K562 (cell line): ENCODE measurements around the gene RUNX1. TPM values are rescaled to one million over a fixed set of nuclear protein-coding genes. Genes with fewer than 3 reads are reported as not detected.

Experiments used
- ATAC-seq: fragments of 200-7000 bp; cut with Tn5 transposase; 3 replicates; pipeline ENCODE4 v1.9.1; 2020; ENCODE audit warnings: moderate library complexity
- BruUV-seq: library from RNA; stranded (reverse); fragments of 400-500 nt; replicated peaks from 2 replicates; lab custom pipeline; 2021; lab: Mats Ljungman, UMichigan
- CTCF ChIA-PET: fragments of 300-600 bp; formaldehyde crosslinking; extraction: SDS; loops from one replicate; lab custom pipeline; 2021; ENCODE audit warnings: low intra/inter-chr PET ratio; lab: Yijun Ruan, JAX
- POLR2A ChIA-PET: fragments of 300-600, 350-650 bp; sonication (Branson Sonifier 250); formaldehyde crosslinking; extraction: SDS; loops from one replicate; lab custom pipeline; 2021; ENCODE audit warnings: antibody characterized with exemption, inconsistent platforms; lab: Yijun Ruan, JAX
- DNase-seq, 4 experiments: peaks; one replicate each; pipeline versions ENCODE4 v3.0.0 to v3.0.0-alpha.2; 2011 to 2018; ENCODE audit warnings: low spot score in 3 of 4, mixed read lengths in 3 of 4; ENCODE audit errors: extremely low read depth in 1 of 4
- FAIRE-seq: peaks from 2 replicates; lab custom pipeline; 2011; peaks lifted over from hg19 to GRCh38; lab: Jason Lieb, UNC
- H2AFZ ChIP-seq: 2 replicates; pipeline ENCODE4 v1.6.0; 2011; ENCODE audit warnings: low read depth, low read length, control low read depth, inconsistent platforms
- H3K27ac ChIP-seq: fragments of 200-600 bp; 3 replicates; pipeline ENCODE4 v1.8.0; 2011; ENCODE audit warnings: low read depth, mild to moderate bottlenecking, control low read depth, inconsistent platforms, low read length, moderate library complexity, mixed read lengths; ENCODE audit errors: extremely low read depth
- H3K27me3 ChIP-seq, 2 experiments: fragments of 300-600 bp in 1 of 2; 2 replicates in 1 of 2; 3 replicates in 1 of 2; pipeline versions ENCODE4 v1.6.0 to v1.8.0; 2011; ENCODE audit warnings: inconsistent platforms in 2 of 2, low read length in 2 of 2, mild to moderate bottlenecking in 1 of 2, mixed read lengths in 1 of 2, moderate library complexity in 1 of 2; ENCODE audit not compliant: control insufficient read depth in 2 of 2, insufficient read depth in 2 of 2
- H3K36me3 ChIP-seq: fragments of 300-600 bp; 3 replicates; pipeline ENCODE4 v1.8.0; 2011; ENCODE audit warnings: mild to moderate bottlenecking, low read length, inconsistent platforms; ENCODE audit not compliant: control insufficient read depth, insufficient read depth
- H3K4me1 ChIP-seq, 2 experiments: fragments of 200-600 bp in 1 of 2; replicated peaks in 1 of 2; 2 replicates in 1 of 2; 3 replicates in 1 of 2; pipeline versions ENCODE4 v1.5.1 to v1.8.0; 2011; ENCODE audit warnings: inconsistent platforms in 2 of 2, low read length in 2 of 2, mild to moderate bottlenecking in 1 of 2, mixed read lengths in 1 of 2, moderate library complexity in 1 of 2; ENCODE audit not compliant: control insufficient read depth in 2 of 2, insufficient read depth in 2 of 2
- H3K4me2 ChIP-seq: 2 replicates; pipeline ENCODE4 v1.6.1; 2011; ENCODE audit warnings: low read length, control low read depth, inconsistent platforms, mixed read lengths; ENCODE audit not compliant: insufficient read depth
- H3K4me3 ChIP-seq: fragments of 200-600 bp; sonication (generic), shearing (Covaris generic); 2 replicates; pipeline ENCODE4 v1.5.1; 2016; ENCODE audit warnings: control low read depth, inconsistent platforms
- H3K79me2 ChIP-seq: fragments of 200-600 bp; 3 replicates; pipeline ENCODE4 v1.8.0; 2011; ENCODE audit warnings: low read length, inconsistent platforms; ENCODE audit not compliant: control insufficient read depth, insufficient read depth
- H3K9ac ChIP-seq, 2 experiments: 2 replicates each; pipeline versions ENCODE4 v1.6.0 to v1.6.1; 2011; ENCODE audit warnings: low read depth in 2 of 2, low read length in 2 of 2, control low read depth in 1 of 2, inconsistent platforms in 1 of 2, mild to moderate bottlenecking in 1 of 2, mixed read lengths in 1 of 2; ENCODE audit not compliant: insufficient read depth in 1 of 2
- H3K9me1 ChIP-seq: one replicate; pipeline ENCODE4 v1.6.0; 2011; ENCODE audit warnings: inconsistent platforms, mild to moderate bottlenecking, low read length, moderate library complexity; ENCODE audit not compliant: control insufficient read depth, insufficient read depth
- H3K9me3 ChIP-seq: replicated peaks from 2 replicates; pipeline ENCODE4 v1.5.1; 2011; ENCODE audit warnings: low read depth, low read length, inconsistent platforms; ENCODE audit not compliant: control insufficient read depth, insufficient read depth
- H4K20me1 ChIP-seq: replicated peaks from 2 replicates; pipeline ENCODE4 v1.6.1; 2011; ENCODE audit warnings: low read length, inconsistent platforms, mixed read lengths; ENCODE audit not compliant: control insufficient read depth, insufficient read depth
- FIP1L1 ChIP-seq: fragments of 200-400 bp; formaldehyde crosslinking; IDR thresholded peaks from 2 replicates; pipeline ENCODE4 v1.6.1; 2018; ENCODE audit warnings: mild to moderate bottlenecking, low read depth, low read length; ENCODE audit not compliant: poor library complexity, severe bottlenecking
- HNRNPUL1 ChIP-seq: fragments of 200-400 bp; formaldehyde crosslinking; IDR thresholded peaks from 2 replicates; pipeline ENCODE4 v1.6.1; 2017; ENCODE audit warnings: low read length
- NCOR1 ChIP-seq: fragments of 450-650 bp; IDR thresholded peaks from 2 replicates; pipeline ENCODE4 v1.6.1; 2016; ENCODE audit warnings: mild to moderate bottlenecking, moderate library complexity
- POLR2G ChIP-seq: fragments of 200-400 bp; formaldehyde crosslinking; IDR thresholded peaks from 2 replicates; pipeline ENCODE4 v1.6.1; 2017; ENCODE audit warnings: low read depth, mild to moderate bottlenecking, antibody characterized with exemption, low read length, moderate library complexity
- SREBF2 ChIP-seq: sonication (generic); formaldehyde crosslinking; IDR thresholded peaks from 2 replicates; pipeline ENCODE4 v1.4.0; 2020; ENCODE audit warnings: mild to moderate bottlenecking, missing genetic modification reagents
- ZBTB8A ChIP-seq: fragments of 450-650 bp; IDR thresholded peaks from 2 replicates; pipeline ENCODE4 v1.6.1; 2018; ENCODE audit warnings: mild to moderate bottlenecking, moderate library complexity; ENCODE audit not compliant: partially characterized antibody
- ZKSCAN3 ChIP-seq: fragments of 250-450 bp; sonication (Bioruptor Pico); IDR thresholded peaks from 2 replicates; pipeline ENCODE4 v1.4.0; 2020
- ZNF384 ChIP-seq: IDR thresholded peaks from 2 replicates; pipeline ENCODE4 v1.6.1; 2012; ENCODE audit warnings: low read depth, low read length, improper control_type of control experiment
- WGBS: fragments of 100-300 bp; shearing (Covaris generic); methylation state at CpG from one replicate; pipeline ENCODE4 v1.1.6; 2016; ENCODE audit warnings: low coverage, mixed read lengths; ENCODE audit not compliant: insufficient coverage; ENCODE audit errors: missing lambda C conversion rate; 5-methylcytosine and 5-hydroxymethylcytosine counted together
- in situ Hi-C: fragments of 300-500 bp; cut with MboI; formaldehyde crosslinking; loops from 4 replicates; pipeline ENCODE4 v1.15.0; 2018; ENCODE audit warnings: inconsistent platforms, mixed read lengths
- intact Hi-C: fragments of 100-400 bp; cut with micrococcal nuclease; formaldehyde crosslinking; loops from 2 replicates; pipeline ENCODE4 v1.14.2; 2022
- polyA plus RNA-seq, 8 experiments: library from polyadenylated mRNA; depleted of rRNA in 4 of 8; stranded (reverse) in 5 of 8; unstranded in 3 of 8; fragments of >200 nt; fragmentation: Nextera tagmentation in 2 of 8; fragmentation: Illumina TruSeq in 1 of 8; extraction: Ambion mirVana in 2 of 8; extraction: Trizol in 1 of 8; gene quantifications; 2 replicates each; pipeline versions ENCODE4 v1.2.1 to v1.2.3, GENCODE V29; 2011 to 2014; ENCODE audit warnings: inconsistent platforms in 1 of 8, missing spikeins in 1 of 8
- total RNA-seq, 7 experiments: library from RNA; depleted of rRNA in 6 of 7; stranded (reverse); fragments of >200 nt in 6 of 7; fragmentation: Illumina TruSeq in 2 of 7; extraction: Trizol in 2 of 7; gene quantifications; 2 replicates each; pipeline versions ENCODE4 v1.2.1 to v1.2.3, GENCODE V29; 2011 to 2021; ENCODE audit warnings: low replicate concordance in 1 of 7
- TF ChIP-seq, protein P1 (sequence below): fragments of 250-450 bp; sonication (Bioruptor Pico); IDR thresholded peaks from 2 replicates; pipeline ENCODE4 v1.4.0; 2020; ENCODE audit warnings: mild to moderate bottlenecking, moderate library complexity
- TF ChIP-seq, protein P2 (sequence below): fragments of 450-650 bp; IDR thresholded peaks from 2 replicates; pipeline ENCODE4 v1.7.0; 2016; ENCODE audit warnings: borderline replicate concordance
- TF ChIP-seq, protein P3 (sequence below): fragments of 450-650 bp; conservative IDR thresholded peaks from 2 replicates; pipeline ENCODE4 v1.6.1; 2016; ENCODE audit warnings: missing genetic modification characterization, low read depth, mild to moderate bottlenecking, control low read depth, missing compliant biosample characterization

Gene RUNX1
- total and polyA plus RNA-seq, 9 of the 15 experiments (the other 6 are each of a cell fraction or from before 2014, with no cell fraction given): 2.2 to 68.6 (median 17.8) TPM

DNA sequence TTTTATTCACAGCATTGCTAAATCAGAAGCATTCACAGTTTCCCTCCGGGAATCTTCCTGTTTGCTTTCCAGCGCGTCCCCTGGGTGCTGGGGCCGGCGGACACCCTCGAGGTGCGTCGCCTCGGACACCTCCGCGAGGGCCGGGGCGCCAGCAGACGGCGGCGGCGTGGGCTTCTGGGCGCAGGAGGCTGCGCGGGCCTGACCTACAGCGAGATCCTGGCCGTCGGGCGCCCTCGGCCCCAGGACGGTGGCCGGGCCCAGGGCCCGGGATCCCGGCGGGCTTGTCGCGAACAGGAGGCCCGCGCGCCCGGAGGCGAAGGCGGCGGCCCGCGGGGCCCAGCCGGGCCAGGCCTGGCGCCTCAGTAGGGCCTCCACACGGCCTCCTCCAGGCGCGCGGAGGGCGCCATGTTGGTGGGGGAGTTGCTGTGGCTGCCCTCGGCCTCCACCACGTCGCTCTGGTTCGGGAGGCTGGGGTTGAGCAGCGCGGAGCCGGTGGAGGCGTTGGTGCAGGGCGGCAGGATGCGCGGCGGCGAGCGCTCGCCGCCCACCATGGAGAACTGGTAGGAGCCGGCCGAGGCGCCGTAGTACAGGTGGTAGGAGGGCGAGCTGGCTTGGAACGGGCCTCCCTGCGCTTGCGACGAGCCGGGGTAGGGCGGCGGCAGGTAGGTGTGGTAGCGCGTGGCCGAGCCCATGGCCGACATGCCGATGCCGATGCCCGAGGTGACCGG, 257.2 kb downstream of the RUNX1 start:
- no peak overlapping the region for H2AFZ ChIP-seq
- H3K79me2 ChIP-seq: no peaks in the 10 kb centered on the region
- peaks cover 53% of the 10 kb centered on the region for H3K36me3 ChIP-seq
- ChIA-PET CTCF (interaction anchor here (0.6 kb wide), 1 partner anchor 209 kb away, joined by 3 read pairs; no protein-coding TSS in a partner anchor), POLR2A (interaction anchor here (0.6 kb wide), 1 partner anchor 1058 kb away, joined by 3 read pairs; no protein-coding TSS in a partner anchor)
- H3K4me3 ChIP-seq: no peak overlapping the region
- H3K9ac ChIP-seq: no peak overlapping the region
- H3K9me1 ChIP-seq: no peaks in the 10 kb centered on the region
- H3K9me3 ChIP-seq: no peaks in the 10 kb centered on the region
- BruUV-seq: no TSS peak
- H3K27ac ChIP-seq: no peak overlapping the region
- DNase-seq: no peak
- no peaks in the 10 kb centered on the region for H3K27me3 ChIP-seq
- ATAC-seq: no peak
- WGBS: over 99% methylated on average over 29 of the region's 84 CpGs
- FAIRE-seq: no peak
- in situ Hi-C loops (no loop called here), intact Hi-C loops (no loop called here)
- no peak overlapping the region for H3K4me2 ChIP-seq
- H4K20me1 ChIP-seq: no peaks in the 10 kb centered on the region
- no peaks in the 10 kb centered on the region for H3K4me1 ChIP-seq
- TF ChIP-seq, protein P1, sequence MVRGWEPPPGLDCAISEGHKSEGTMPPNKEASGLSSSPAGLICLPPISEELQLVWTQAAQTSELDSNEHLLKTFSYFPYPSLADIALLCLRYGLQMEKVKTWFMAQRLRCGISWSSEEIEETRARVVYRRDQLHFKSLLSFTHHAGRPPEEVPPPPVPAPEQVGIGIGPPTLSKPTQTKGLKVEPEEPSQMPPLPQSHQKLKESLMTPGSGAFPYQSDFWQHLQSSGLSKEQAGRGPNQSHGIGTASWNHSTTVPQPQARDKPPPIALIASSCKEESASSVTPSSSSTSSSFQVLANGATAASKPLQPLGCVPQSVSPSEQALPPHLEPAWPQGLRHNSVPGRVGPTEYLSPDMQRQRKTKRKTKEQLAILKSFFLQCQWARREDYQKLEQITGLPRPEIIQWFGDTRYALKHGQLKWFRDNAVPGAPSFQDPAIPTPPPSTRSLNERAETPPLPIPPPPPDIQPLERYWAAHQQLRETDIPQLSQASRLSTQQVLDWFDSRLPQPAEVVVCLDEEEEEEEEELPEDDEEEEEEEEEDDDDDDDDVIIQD (CRISPR knock-in tag): no peak
- TF ChIP-seq FIP1L1 (peak; percentile 68), HNRNPUL1 (no peak), ZBTB8A (no peak), ZKSCAN3 (CRISPR knock-in tag) (no peak), SREBF2 (CRISPR knock-in tag) (no peak), POLR2G (peak; percentile 78), ZNF384 (no peak), NCOR1 (no peak)
- TF ChIP-seq, protein P2, sequence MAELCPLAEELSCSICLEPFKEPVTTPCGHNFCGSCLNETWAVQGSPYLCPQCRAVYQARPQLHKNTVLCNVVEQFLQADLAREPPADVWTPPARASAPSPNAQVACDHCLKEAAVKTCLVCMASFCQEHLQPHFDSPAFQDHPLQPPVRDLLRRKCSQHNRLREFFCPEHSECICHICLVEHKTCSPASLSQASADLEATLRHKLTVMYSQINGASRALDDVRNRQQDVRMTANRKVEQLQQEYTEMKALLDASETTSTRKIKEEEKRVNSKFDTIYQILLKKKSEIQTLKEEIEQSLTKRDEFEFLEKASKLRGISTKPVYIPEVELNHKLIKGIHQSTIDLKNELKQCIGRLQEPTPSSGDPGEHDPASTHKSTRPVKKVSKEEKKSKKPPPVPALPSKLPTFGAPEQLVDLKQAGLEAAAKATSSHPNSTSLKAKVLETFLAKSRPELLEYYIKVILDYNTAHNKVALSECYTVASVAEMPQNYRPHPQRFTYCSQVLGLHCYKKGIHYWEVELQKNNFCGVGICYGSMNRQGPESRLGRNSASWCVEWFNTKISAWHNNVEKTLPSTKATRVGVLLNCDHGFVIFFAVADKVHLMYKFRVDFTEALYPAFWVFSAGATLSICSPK: no peak
- TF ChIP-seq, protein P3, sequence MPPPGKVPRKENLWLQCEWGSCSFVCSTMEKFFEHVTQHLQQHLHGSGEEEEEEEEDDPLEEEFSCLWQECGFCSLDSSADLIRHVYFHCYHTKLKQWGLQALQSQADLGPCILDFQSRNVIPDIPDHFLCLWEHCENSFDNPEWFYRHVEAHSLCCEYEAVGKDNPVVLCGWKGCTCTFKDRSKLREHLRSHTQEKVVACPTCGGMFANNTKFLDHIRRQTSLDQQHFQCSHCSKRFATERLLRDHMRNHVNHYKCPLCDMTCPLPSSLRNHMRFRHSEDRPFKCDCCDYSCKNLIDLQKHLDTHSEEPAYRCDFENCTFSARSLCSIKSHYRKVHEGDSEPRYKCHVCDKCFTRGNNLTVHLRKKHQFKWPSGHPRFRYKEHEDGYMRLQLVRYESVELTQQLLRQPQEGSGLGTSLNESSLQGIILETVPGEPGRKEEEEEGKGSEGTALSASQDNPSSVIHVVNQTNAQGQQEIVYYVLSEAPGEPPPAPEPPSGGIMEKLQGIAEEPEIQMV: no peak
